Measurements from ENCODE around the gene SLF2.

Gene SLF2

GRCh38 chr10:100912605-100913469 lies at the start of gene SLF2:
Gene SLF2, plus strand, starts transcription at chr10:100912963. Its CDS starts 148 bp downstream, at chr10:100913111.
- no peaks in the 10 kb centered on the region for H3K27me3 Mint-ChIP-seq
- peaks cover 56% of the 10 kb centered on the region for H3K4me1 Mint-ChIP-seq
- H3K36me3 Mint-ChIP-seq: peaks cover 6% of the 10 kb centered on the region
- peak within 1 kb of the TSS; percentile 98 for H3K4me3 Mint-ChIP-seq
- peak within 1 kb of the TSS; percentile 97 for H3K27ac Mint-ChIP-seq
- no peaks in the 10 kb centered on the region for H3K9me3 Mint-ChIP-seq

GRCh38 chr10:100863433-100863832 lies 49.3 kb upstream of the SLF2 start:
- no peak overlapping the region for H3K4me3 Mint-ChIP-seq
- H3K9me3 Mint-ChIP-seq: no peaks in the 10 kb centered on the region
- no peaks in the 10 kb centered on the region for H3K36me3 Mint-ChIP-seq
- peaks cover 33% of the 10 kb centered on the region for H3K27me3 Mint-ChIP-seq
- no peak overlapping the region for H3K27ac Mint-ChIP-seq
- no peaks in the 10 kb centered on the region for H3K4me1 Mint-ChIP-seq

- peaks cover 26% of the 10 kb centered on the region for H3K27me3 Mint-ChIP-seq
- no peaks in the 10 kb centered on the region for H3K4me1 Mint-ChIP-seq
- H3K36me3 Mint-ChIP-seq: no peaks in the 10 kb centered on the region
- H3K4me3 Mint-ChIP-seq: no peak overlapping the region
- no peaks in the 10 kb centered on the region for H3K9me3 Mint-ChIP-seq
- H3K27ac Mint-ChIP-seq: no peak overlapping the region
These were observed 48.5 kb upstream of the SLF2 start for GRCh38 chr10:100864036-100864885.

GRCh38 chr10:100864978-100865377 lies 47.8 kb upstream of the SLF2 start:
- peaks cover 23% of the 10 kb centered on the region for H3K27me3 Mint-ChIP-seq
- H3K27ac Mint-ChIP-seq: no peak overlapping the region
- H3K4me3 Mint-ChIP-seq: no peak overlapping the region
- H3K4me1 Mint-ChIP-seq: no peaks in the 10 kb centered on the region
- no peaks in the 10 kb centered on the region for H3K36me3 Mint-ChIP-seq
- H3K9me3 Mint-ChIP-seq: no peaks in the 10 kb centered on the region

GRCh38 chr10:100866010-100866409 lies 46.8 kb upstream of the SLF2 start:
- Mint-ChIP-seq H3K36me3 (no peaks in the 10 kb centered on the region), H3K9me3 (no peaks in the 10 kb centered on the region), H3K4me1 (no peaks in the 10 kb centered on the region), H3K27ac (no peak overlapping the region), H3K4me3 (no peak overlapping the region), H3K27me3 (peaks cover 21% of the 10 kb centered on the region)

- H3K4me1 Mint-ChIP-seq: no peaks in the 10 kb centered on the region
- no peaks in the 10 kb centered on the region for H3K9me3 Mint-ChIP-seq
- H3K36me3 Mint-ChIP-seq: no peaks in the 10 kb centered on the region
- no peak overlapping the region for H3K27ac Mint-ChIP-seq
- peaks cover 21% of the 10 kb centered on the region for H3K27me3 Mint-ChIP-seq
- H3K4me3 Mint-ChIP-seq: no peak overlapping the region
These were observed 46.1 kb upstream of the SLF2 start for GRCh38 chr10:100866575-100867098.

- no peaks in the 10 kb centered on the region for H3K4me1 Mint-ChIP-seq
- H3K4me3 Mint-ChIP-seq: no peak overlapping the region
- no peak overlapping the region for H3K27ac Mint-ChIP-seq
- H3K27me3 Mint-ChIP-seq: peaks cover 19% of the 10 kb centered on the region
- no peaks in the 10 kb centered on the region for H3K36me3 Mint-ChIP-seq
- H3K9me3 Mint-ChIP-seq: no peaks in the 10 kb centered on the region
These were observed 45.4 kb upstream of the SLF2 start for GRCh38 chr10:100867261-100867963.

GRCh38 chr10:100868382-100868781 lies 44.4 kb upstream of the SLF2 start:
- no peak overlapping the region for H3K27ac Mint-ChIP-seq
- peaks cover 17% of the 10 kb centered on the region for H3K27me3 Mint-ChIP-seq
- H3K36me3 Mint-ChIP-seq: no peaks in the 10 kb centered on the region
- no peaks in the 10 kb centered on the region for H3K9me3 Mint-ChIP-seq
- H3K4me1 Mint-ChIP-seq: no peaks in the 10 kb centered on the region
- no peak overlapping the region for H3K4me3 Mint-ChIP-seq

GRCh38 chr10:100869399-100869798 lies 43.4 kb upstream of the SLF2 start:
- H3K27ac Mint-ChIP-seq: peak overlapping the region; percentile 3

GRCh38 chr10:100872034-100872791 lies 40.5 kb upstream of the SLF2 start:
- Mint-ChIP-seq H3K4me1 (no peaks in the 10 kb centered on the region), H3K27me3 (peaks cover 3% of the 10 kb centered on the region), H3K4me3 (no peak overlapping the region), H3K9me3 (no peaks in the 10 kb centered on the region), H3K36me3 (no peaks in the 10 kb centered on the region), H3K27ac (no peak overlapping the region)

More at GRCh38 chr10:100869399-100869798, 43.4 kb upstream of the SLF2 start:
- Mint-ChIP-seq H3K9me3 (no peaks in the 10 kb centered on the region), H3K27me3 (peaks cover 15% of the 10 kb centered on the region), H3K4me3 (no peak overlapping the region), H3K4me1 (no peaks in the 10 kb centered on the region), H3K36me3 (no peaks in the 10 kb centered on the region)

- Mint-ChIP-seq H3K27me3 (peaks cover 5% of the 10 kb centered on the region), H3K4me3 (no peak overlapping the region), H3K36me3 (no peaks in the 10 kb centered on the region), H3K27ac (no peak overlapping the region), H3K4me1 (no peaks in the 10 kb centered on the region), H3K9me3 (no peaks in the 10 kb centered on the region)
These were observed 39.5 kb upstream of the SLF2 start for GRCh38 chr10:100873146-100873826.

GRCh38 chr10:100873827-100874326 lies 38.9 kb upstream of the SLF2 start:
- no peak overlapping the region for H3K4me3 Mint-ChIP-seq

GRCh38 chr10:100874702-100875483 lies 37.9 kb upstream of the SLF2 start:
- no peak overlapping the region for H3K27ac Mint-ChIP-seq
- H3K27me3 Mint-ChIP-seq: peaks cover 5% of the 10 kb centered on the region
- no peaks in the 10 kb centered on the region for H3K9me3 Mint-ChIP-seq
- H3K36me3 Mint-ChIP-seq: no peaks in the 10 kb centered on the region
- H3K4me3 Mint-ChIP-seq: no peak overlapping the region
- H3K4me1 Mint-ChIP-seq: no peaks in the 10 kb centered on the region

More at GRCh38 chr10:100873827-100874326, 38.9 kb upstream of the SLF2 start:
- no peak overlapping the region for H3K27ac Mint-ChIP-seq
- peaks cover 5% of the 10 kb centered on the region for H3K27me3 Mint-ChIP-seq
- H3K4me1 Mint-ChIP-seq: no peaks in the 10 kb centered on the region
- no peaks in the 10 kb centered on the region for H3K36me3 Mint-ChIP-seq
- no peaks in the 10 kb centered on the region for H3K9me3 Mint-ChIP-seq
